Measurements from ENCODE around the gene UPK1B. TPM values are rescaled to one million over a fixed set of nuclear protein-coding genes. Genes with fewer than 3 reads are reported as not detected.
"Not testable (repeated sequence)": the region's sequence is repeated elsewhere in the genome, so short reads cannot be mapped to it uniquely, and the experiment has no call there.

Gene UPK1B
- total RNA-seq, 1 donor from 2014 or later, result 25.0 TPM

- no peak overlapping the region for H3K4me3 ChIP-seq (ENCODE audit: low read depth, low read length)
- DNase-seq (ENCODE audit: low read depth) (no peak), FAIRE-seq (no peak)
- TF ChIP-seq, protein P1, sequence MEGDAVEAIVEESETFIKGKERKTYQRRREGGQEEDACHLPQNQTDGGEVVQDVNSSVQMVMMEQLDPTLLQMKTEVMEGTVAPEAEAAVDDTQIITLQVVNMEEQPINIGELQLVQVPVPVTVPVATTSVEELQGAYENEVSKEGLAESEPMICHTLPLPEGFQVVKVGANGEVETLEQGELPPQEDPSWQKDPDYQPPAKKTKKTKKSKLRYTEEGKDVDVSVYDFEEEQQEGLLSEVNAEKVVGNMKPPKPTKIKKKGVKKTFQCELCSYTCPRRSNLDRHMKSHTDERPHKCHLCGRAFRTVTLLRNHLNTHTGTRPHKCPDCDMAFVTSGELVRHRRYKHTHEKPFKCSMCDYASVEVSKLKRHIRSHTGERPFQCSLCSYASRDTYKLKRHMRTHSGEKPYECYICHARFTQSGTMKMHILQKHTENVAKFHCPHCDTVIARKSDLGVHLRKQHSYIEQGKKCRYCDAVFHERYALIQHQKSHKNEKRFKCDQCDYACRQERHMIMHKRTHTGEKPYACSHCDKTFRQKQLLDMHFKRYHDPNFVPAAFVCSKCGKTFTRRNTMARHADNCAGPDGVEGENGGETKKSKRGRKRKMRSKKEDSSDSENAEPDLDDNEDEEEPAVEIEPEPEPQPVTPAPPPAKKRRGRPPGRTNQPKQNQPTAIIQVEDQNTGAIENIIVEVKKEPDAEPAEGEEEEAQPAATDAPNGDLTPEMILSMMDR (IDR thresholded peaks at IDR 0.05; ENCODE audit: insufficient read depth, low read length, severe bottlenecking), result no peak
- H3K36me3 ChIP-seq (ENCODE audit: control insufficient read depth, insufficient read depth, low read length), result peaks cover 7% of the 10 kb centered on the region
- no peaks in the 10 kb centered on the region for H3K27me3 ChIP-seq (ENCODE audit: control insufficient read depth, insufficient read depth, low read length)
Observed at GRCh38 chr3:119237299-119237698, 63.9 kb downstream of the UPK1B start.

- FAIRE-seq (no peak), DNase-seq (ENCODE audit: low read depth) (no peak)
- peaks cover 2% of the 10 kb centered on the region for H3K36me3 ChIP-seq (ENCODE audit: control insufficient read depth, insufficient read depth, low read length)
Observed at GRCh38 chr3:119238363-119238762, 65.0 kb downstream of the UPK1B start.

DNA sequence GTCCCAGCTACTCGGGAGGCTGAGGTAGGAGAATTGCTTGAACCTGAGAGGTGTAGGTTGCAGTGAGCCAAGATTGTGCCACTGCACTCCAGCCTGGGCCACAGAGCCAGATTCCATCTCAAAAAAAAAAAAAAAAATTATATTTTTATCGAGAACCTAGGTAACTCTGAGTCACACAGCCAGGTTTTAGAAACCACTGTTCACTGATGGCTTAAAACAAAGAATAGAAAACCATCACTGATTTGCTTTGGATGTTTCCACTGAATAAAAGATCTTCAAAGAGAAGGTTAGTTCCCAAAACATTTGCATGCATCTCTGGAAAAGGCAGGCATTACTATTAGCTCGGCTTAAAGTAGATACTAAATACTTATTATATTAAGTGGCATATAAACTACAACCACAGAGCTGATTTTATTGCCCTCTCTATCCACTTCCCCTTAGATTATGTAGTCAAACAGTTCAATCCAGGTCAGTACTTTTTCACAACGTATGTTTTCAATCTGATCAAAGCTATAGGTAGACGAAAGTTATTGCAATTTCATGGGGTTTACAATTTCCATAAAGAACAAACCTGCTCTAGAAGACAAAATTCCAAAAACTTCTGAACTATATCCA is 65.9 kb downstream of the UPK1B start:
- peak; percentile 18 for DNase-seq (ENCODE audit: low read depth)
- H3K27me3 ChIP-seq (ENCODE audit: control insufficient read depth, insufficient read depth, low read length), result no peaks in the 10 kb centered on the region
- no peak for FAIRE-seq
- H3K4me3 ChIP-seq (ENCODE audit: low read depth, low read length), result peak overlapping the region; percentile 73
- H3K36me3 ChIP-seq (ENCODE audit: control insufficient read depth, insufficient read depth, low read length), result peaks cover 2% of the 10 kb centered on the region
- TF ChIP-seq, protein P1 (IDR thresholded peaks at IDR 0.05; ENCODE audit: insufficient read depth, low read length, severe bottlenecking), result no peak

More at GRCh38 chr3:119238363-119238762, 65.0 kb downstream of the UPK1B start:
- TF ChIP-seq, protein P1 (IDR thresholded peaks at IDR 0.05; ENCODE audit: insufficient read depth, low read length, severe bottlenecking), result no peak
- Histone ChIP-seq H3K27me3 (ENCODE audit: control insufficient read depth, insufficient read depth, low read length) (no peaks in the 10 kb centered on the region), H3K4me3 (ENCODE audit: low read depth, low read length) (no peak overlapping the region)

- FAIRE-seq (no peak), DNase-seq (ENCODE audit: low read depth) (peak; percentile 4)
- H3K27me3 ChIP-seq (ENCODE audit: control insufficient read depth, insufficient read depth, low read length), result no peaks in the 10 kb centered on the region
- H3K4me3 ChIP-seq (ENCODE audit: low read depth, low read length), result peak overlapping the region; percentile 73
- H3K36me3 ChIP-seq (ENCODE audit: control insufficient read depth, insufficient read depth, low read length), result peaks cover 2% of the 10 kb centered on the region
- TF ChIP-seq, protein P1 (IDR thresholded peaks at IDR 0.05; ENCODE audit: insufficient read depth, low read length, severe bottlenecking), result no peak
Observed at GRCh38 chr3:119240101-119240590, 66.7 kb downstream of the UPK1B start.

GRCh38 chr3:119240591-119241434 is 67.4 kb downstream of the UPK1B start, which contains the start of gene B4GALT4:
TSS of gene B4GALT4 (minus strand) at chr3:119240878. CDS start at chr3:119230099, 10,779 bp downstream.
- DNase-seq (ENCODE audit: low read depth), result peak; percentile 77
- FAIRE-seq, result no peak
- Histone ChIP-seq H3K36me3 (ENCODE audit: control insufficient read depth, insufficient read depth, low read length) (peaks cover 2% of the 10 kb centered on the region), H3K4me3 (ENCODE audit: low read depth, low read length) (peak within 1 kb of the TSS; percentile 73), H3K27me3 (ENCODE audit: control insufficient read depth, insufficient read depth, low read length) (no peaks in the 10 kb centered on the region)
- TF ChIP-seq, protein P1 (IDR thresholded peaks at IDR 0.05; ENCODE audit: insufficient read depth, low read length, severe bottlenecking), result no peak

DNA sequence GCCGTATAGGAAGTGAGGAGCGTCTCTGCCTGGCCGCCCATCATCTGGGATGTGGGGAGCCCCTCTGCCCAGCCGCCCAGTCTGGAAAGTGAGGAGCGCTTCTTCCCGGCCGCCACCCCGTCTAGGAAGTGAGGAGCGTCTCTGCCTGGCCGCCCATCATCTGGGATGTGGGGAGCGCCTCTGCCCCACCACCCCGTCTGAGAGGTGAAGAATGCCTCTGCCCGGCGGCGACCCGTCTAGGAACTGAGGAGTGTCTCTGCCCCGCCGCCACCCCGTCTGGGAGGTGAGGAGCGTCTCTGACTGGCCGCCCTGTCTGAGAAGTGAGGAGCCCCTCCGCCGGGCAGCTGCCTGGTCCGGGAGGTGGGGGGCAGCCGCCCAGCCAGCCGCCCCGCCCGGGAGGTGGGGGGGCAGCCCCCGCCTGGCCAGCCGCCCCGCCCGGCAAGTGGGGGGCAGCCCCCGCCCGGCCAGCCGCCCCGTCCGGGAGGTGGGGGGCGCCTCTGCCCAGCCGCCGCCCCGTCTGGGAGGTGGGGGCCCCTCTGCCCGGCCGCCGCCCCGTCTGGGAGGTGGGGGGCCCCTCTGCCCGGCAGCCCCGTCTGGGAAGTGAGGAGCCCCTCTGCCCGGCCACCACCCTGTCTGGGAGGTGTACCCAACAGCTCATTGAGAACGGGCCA is 69.1 kb downstream of the UPK1B start:
- not testable (repeated sequence) for DNase-seq (ENCODE audit: low read depth); H3K36me3 ChIP-seq (ENCODE audit: control insufficient read depth, insufficient read depth, low read length); FAIRE-seq; H3K27me3 ChIP-seq (ENCODE audit: control insufficient read depth, insufficient read depth, low read length); H3K4me3 ChIP-seq (ENCODE audit: low read depth, low read length)

DNA sequence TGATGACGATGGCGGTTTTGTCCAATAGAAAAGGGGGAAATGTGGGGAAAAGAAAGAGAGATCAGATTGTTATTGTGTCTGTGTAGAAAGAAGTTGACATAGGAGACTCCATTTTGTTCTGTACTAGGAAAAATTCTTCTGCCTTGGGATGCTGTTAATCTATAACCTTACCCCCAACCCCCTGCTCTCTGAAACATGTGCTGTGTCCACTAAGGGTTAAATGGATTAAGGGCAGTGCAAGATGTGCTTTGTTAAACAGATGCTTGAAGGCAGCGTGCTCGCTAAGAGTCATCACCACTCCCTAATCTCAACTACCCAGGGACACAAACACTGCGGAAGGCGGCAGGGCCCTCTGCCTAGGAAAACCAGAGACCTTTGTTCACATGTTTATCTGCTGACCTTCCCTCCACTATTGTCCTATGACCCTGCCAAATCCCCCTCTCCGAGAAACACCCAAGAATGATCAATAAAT is 69.7 kb downstream of the UPK1B start:
- not testable (repeated sequence) for DNase-seq (ENCODE audit: low read depth); H3K27me3 ChIP-seq (ENCODE audit: control insufficient read depth, insufficient read depth, low read length); H3K4me3 ChIP-seq (ENCODE audit: low read depth, low read length); FAIRE-seq; H3K36me3 ChIP-seq (ENCODE audit: control insufficient read depth, insufficient read depth, low read length)

All from bronchial epithelial cell (primary cell).